Thoracic aorta (tissue), 2 donors: ENCODE measurements around the gene SDK2. TPM values are rescaled to one million over a fixed set of nuclear protein-coding genes. Genes with fewer than 3 reads are reported as not detected.

Experiments
- ATAC-seq: fragments of 150-250 bp; one replicate; pipeline ENCODE4 v1.8.0; 2017; ENCODE audit warnings: low read depth; ENCODE audit not compliant: insufficient number of reproducible peaks, low FRiP score
- DNase-seq: peaks from one replicate; pipeline ENCODE4 v3.0.0-alpha.2; 2020; ENCODE audit warnings: low spot score
- H3K27ac ChIP-seq, 2 donors: fragments of 200-600 bp; sonication (generic); 1 replicate in 1 of 2; 2 replicates in 1 of 2; pipeline ENCODE4 v1.5.1; 2016; ENCODE audit warnings: mild to moderate bottlenecking in 2 of 2, moderate library complexity in 2 of 2
- H3K27me3 ChIP-seq: fragments of 200-600 bp; sonication (generic); replicated peaks from 2 replicates; pipeline ENCODE4 v1.6.0; 2016; ENCODE audit warnings: mild to moderate bottlenecking; ENCODE audit not compliant: insufficient read depth
- H3K36me3 ChIP-seq: fragments of 200-600 bp; sonication (generic); one replicate; pipeline ENCODE4 v1.5.1; 2016
- H3K4me1 ChIP-seq, 2 donors: fragments of 200-600 bp; sonication (generic); 1 replicate in 1 of 2; 2 replicates in 1 of 2; pipeline versions ENCODE4 v1.5.1 to v1.6.0; 2016; ENCODE audit warnings: low read depth in 2 of 2, mild to moderate bottlenecking in 1 of 2; ENCODE audit not compliant: control insufficient read depth in 1 of 2
- H3K4me3 ChIP-seq: fragments of 200-600 bp; sonication (generic); 2 replicates; pipeline ENCODE4 v1.5.1; 2016; ENCODE audit warnings: mild to moderate bottlenecking
- H3K9me3 ChIP-seq: fragments of 200-600 bp; sonication (generic); 2 replicates; pipeline ENCODE4 v1.5.1; 2016
- CTCF ChIP-seq: fragments of 200-600 bp; sonication (generic); IDR thresholded peaks from one replicate; pipeline ENCODE4 v1.5.1; 2019; ENCODE audit warnings: antibody characterized with exemption
- total RNA-seq, 2 donors: library from RNA; depleted of rRNA; stranded (reverse); fragments of >200 nt; gene quantifications; one replicate each; pipeline versions ENCODE4 v1.1.0 to v1.2.3, GENCODE V29; 2016

The SDK2 gene
- total RNA-seq, 2 donors from 2014 or later, result 6.0 to 8.9 TPM

GRCh38 chr17:73325527-73325842 lies 318.8 kb downstream of the SDK2 start:
- ATAC-seq, result peak; percentile 36
- Histone ChIP-seq H3K4me3 (no peak overlapping the region), H3K27ac (no peak overlapping the region), H3K4me1 (peaks cover 0 to 10% of the 10 kb centered on the region in 2 donors), H3K27me3 (no peaks in the 10 kb centered on the region), H3K9me3 (no peaks in the 10 kb centered on the region), H3K36me3 (no peaks in the 10 kb centered on the region)
- TF ChIP-seq CTCF, result no peak
- no peak for DNase-seq

- peak; percentile 29 for ATAC-seq
- no peak for TF ChIP-seq CTCF
- H3K9me3 ChIP-seq, result no peaks in the 10 kb centered on the region
- H3K36me3 ChIP-seq, result no peaks in the 10 kb centered on the region
- H3K4me1 ChIP-seq, result peaks cover 0 to 10% of the 10 kb centered on the region in 2 donors
- H3K27me3 ChIP-seq, result no peaks in the 10 kb centered on the region
- H3K4me3 ChIP-seq, result no peak overlapping the region
- no peak for DNase-seq
- H3K27ac ChIP-seq, result no peak overlapping the region
Observed at GRCh38 chr17:73324711-73325526, 319.3 kb downstream of the SDK2 start.

- Histone ChIP-seq H3K9me3 (no peaks in the 10 kb centered on the region), H3K4me3 (no peak overlapping the region), H3K36me3 (no peaks in the 10 kb centered on the region), H3K27ac (no peak overlapping the region), H3K4me1 (peaks cover 0 to 10% of the 10 kb centered on the region in 2 donors), H3K27me3 (no peaks in the 10 kb centered on the region)
- no peak for TF ChIP-seq CTCF
- DNase-seq, result no peak
- ATAC-seq, result no peak
Observed at GRCh38 chr17:73324160-73324475, 320.1 kb downstream of the SDK2 start.

GRCh38 chr17:73323409-73324159 lies 320.7 kb downstream of the SDK2 start:
- ATAC-seq (no peak), DNase-seq (no peak)
- Histone ChIP-seq H3K4me1 (peaks cover 0 to 10% of the 10 kb centered on the region in 2 donors), H3K27ac (no peak overlapping the region), H3K36me3 (no peaks in the 10 kb centered on the region), H3K27me3 (no peaks in the 10 kb centered on the region), H3K9me3 (no peaks in the 10 kb centered on the region), H3K4me3 (no peak overlapping the region)
- TF ChIP-seq CTCF, result no peak

- Histone ChIP-seq H3K4me3 (no peak overlapping the region), H3K4me1 (peaks cover 0 to 9% of the 10 kb centered on the region in 2 donors), H3K9me3 (no peaks in the 10 kb centered on the region), H3K36me3 (no peaks in the 10 kb centered on the region), H3K27ac (no peak overlapping the region), H3K27me3 (no peaks in the 10 kb centered on the region)
- no peak for TF ChIP-seq CTCF
- no peak for DNase-seq
- ATAC-seq, result no peak
Observed at GRCh38 chr17:73320601-73321264, 323.5 kb downstream of the SDK2 start.
